ENCODE results near the gene ST8SIA1.

- TF ChIP-seq CTCF (IDR thresholded peaks at IDR 0.05; ENCODE audit: poor library complexity, severe bottlenecking) (no peak), EP300 (conservative IDR thresholded peaks at IDR 0.05; ENCODE audit: poor library complexity, severe bottlenecking) (no peak)
These were observed 26.7 kb downstream of the ST8SIA1 start for GRCh38 chr12:22307811-22308210.

Data from neural cell (in vitro differentiated cells).